ENCODE measurements around the gene EP400.
A peak's percentile ranks its signal among the peaks of the same experiment; 100 is the strongest.

The EP400 gene

DNA sequence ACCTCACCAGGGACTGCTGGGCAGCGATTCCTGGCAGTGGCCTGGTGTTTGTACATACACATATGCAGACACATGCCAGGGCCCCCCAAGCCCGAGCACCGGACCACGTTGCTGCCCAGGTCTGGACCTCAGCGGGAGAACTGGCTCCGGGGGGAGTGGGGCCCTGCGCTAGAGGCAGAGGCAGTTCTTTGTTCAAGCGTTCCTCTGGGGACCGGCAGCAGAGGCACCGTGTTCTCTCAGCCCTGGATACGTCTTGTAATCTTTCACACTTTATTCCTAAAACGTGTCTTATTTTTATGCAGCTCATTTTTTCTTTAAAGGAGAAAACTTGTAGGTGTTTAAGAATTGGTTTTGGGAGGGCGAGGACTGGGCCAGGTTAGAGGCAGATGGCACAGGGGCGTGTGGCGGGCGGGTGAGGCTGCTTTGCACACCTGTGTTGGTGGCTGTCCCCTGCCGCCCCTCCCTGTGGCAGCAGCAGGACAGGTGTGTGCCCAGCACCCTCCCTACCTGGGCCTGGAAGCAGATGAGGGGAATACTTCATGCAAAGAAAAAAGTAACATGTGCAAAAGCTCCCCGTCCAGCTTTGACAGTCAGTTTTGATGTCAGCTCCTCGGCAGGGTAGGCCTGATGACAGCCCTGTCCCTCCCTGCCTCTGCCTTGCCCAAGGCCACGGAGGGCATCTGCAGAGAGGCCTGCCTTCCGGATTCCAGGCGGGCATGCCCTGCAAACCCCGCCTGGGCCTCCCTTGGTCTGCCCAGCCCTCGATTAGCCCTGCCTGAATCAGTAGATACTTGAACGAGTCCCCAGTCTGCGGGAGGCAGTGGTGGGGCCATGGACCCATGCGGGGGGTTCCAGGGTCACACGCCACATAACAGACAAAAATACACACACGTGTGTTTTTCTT is 27.6 kb upstream of the EP400 start:
- no peak overlapping the region for H3K4me3 ChIP-seq (replicated peaks in 1 of 2; ENCODE audit: low read depth in 2 of 2, low read length in 2 of 2)
- no peak for DNase-seq (ENCODE audit: low read depth in 2 of 2)
- TF ChIP-seq, protein P1, sequence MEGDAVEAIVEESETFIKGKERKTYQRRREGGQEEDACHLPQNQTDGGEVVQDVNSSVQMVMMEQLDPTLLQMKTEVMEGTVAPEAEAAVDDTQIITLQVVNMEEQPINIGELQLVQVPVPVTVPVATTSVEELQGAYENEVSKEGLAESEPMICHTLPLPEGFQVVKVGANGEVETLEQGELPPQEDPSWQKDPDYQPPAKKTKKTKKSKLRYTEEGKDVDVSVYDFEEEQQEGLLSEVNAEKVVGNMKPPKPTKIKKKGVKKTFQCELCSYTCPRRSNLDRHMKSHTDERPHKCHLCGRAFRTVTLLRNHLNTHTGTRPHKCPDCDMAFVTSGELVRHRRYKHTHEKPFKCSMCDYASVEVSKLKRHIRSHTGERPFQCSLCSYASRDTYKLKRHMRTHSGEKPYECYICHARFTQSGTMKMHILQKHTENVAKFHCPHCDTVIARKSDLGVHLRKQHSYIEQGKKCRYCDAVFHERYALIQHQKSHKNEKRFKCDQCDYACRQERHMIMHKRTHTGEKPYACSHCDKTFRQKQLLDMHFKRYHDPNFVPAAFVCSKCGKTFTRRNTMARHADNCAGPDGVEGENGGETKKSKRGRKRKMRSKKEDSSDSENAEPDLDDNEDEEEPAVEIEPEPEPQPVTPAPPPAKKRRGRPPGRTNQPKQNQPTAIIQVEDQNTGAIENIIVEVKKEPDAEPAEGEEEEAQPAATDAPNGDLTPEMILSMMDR (IDR thresholded peaks at IDR 0.05; ENCODE audit: low read depth, low read length): no peak

DNA sequence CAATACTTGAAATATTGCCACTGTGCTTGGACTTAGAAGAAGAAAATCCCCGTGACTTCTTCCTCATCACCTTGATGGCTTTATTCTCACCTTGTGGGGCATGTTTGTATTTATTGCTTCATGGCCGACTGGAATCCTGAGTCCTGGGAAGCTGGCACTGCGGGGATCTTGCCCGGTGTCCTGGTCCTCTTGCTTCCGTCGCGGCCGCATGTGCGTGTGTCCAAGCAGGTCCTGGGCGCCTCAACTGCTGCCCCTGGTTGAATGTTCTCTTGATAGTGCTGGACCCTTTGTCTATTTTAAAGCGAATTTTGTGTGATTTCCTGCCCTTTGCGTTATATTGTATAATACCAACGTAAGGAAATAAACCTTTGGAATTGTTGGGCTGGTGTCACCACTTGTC is 27.0 kb upstream of the EP400 start:
- H3K4me3 ChIP-seq (replicated peaks in 1 of 2; ENCODE audit: low read depth in 2 of 2, low read length in 2 of 2): no peak overlapping the region
- TF ChIP-seq, protein P1 (IDR thresholded peaks at IDR 0.05; ENCODE audit: low read depth, low read length): no peak
- no peak for DNase-seq (ENCODE audit: low read depth in 2 of 2)

DNA sequence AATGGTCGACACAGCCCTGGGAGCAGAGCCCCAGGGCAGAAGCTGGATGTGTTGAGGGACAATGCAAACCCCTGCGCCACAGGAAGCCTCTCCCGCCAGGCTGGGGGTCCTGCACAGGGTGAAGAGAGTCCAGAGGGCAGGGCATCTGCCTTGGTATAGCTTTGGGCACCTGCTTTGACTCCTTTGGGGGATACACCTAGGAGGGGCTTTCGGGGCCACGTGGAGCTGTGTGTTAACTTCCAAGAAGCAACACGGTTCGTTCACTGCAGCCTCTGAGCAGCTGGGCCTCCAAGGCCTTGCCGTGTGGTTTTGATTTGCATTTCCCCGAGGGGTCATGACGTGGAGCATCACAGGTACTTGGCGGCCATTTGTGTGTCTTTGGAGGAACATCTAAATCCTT is 26.5 kb upstream of the EP400 start:
- H3K4me3 ChIP-seq (replicated peaks in 1 of 2; ENCODE audit: low read depth in 2 of 2, low read length in 2 of 2): no peak overlapping the region
- TF ChIP-seq, protein P1 (IDR thresholded peaks at IDR 0.05; ENCODE audit: low read depth, low read length): no peak
- DNase-seq (ENCODE audit: low read depth in 2 of 2): no peak

DNA sequence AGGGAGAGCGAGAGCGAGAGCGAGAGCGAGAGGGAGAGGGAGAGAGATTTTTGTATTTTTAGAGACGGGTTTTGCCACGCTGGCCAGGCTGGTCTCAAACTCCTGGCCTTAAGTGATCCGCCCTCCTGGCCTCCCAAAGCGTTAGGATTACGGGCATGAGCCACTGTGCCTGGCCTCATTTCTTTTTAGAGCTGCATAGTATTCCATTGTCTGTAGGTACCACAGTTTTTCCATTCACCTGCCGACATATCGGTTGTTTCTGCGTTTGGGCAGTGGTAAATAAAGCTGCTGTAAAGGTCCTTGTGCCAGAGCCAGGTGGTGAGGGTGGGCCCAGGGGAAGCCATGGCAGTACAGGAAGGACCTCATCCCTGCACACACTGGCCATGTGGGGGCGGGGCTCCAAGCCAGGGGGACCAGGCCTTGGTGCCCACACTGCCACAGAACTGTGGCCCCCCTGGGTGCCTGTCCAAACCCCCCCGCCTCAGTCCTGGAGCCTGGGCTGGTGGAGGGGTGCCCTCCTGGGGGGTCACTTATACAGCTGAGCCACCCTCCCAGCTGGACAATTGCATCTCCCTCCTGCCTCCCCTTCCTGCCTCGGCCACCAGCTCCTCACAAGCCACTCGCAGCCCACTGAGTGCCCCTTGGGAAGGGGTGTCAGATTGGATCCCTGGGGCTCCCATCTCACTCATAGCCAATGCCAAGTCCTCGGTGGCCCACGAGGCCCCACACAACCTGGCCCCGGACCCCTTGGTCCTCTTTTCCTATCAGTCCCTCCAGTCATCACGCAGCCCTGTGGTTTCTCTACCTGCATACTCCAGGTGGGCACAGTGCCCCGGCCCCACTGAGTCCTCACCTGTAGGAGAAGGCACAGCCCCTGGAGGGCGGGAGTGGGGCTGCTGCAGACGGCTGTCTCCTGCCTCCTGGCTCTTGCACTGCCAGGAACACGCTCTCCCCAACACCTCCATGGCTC is 22.3 kb upstream of the EP400 start:
- no peak overlapping the region for H3K4me3 ChIP-seq (replicated peaks in 1 of 2; ENCODE audit: low read depth in 2 of 2, low read length in 2 of 2)
- TF ChIP-seq, protein P1 (IDR thresholded peaks at IDR 0.05; ENCODE audit: low read depth, low read length): no peak
- no peak for DNase-seq (ENCODE audit: low read depth in 2 of 2)

DNA sequence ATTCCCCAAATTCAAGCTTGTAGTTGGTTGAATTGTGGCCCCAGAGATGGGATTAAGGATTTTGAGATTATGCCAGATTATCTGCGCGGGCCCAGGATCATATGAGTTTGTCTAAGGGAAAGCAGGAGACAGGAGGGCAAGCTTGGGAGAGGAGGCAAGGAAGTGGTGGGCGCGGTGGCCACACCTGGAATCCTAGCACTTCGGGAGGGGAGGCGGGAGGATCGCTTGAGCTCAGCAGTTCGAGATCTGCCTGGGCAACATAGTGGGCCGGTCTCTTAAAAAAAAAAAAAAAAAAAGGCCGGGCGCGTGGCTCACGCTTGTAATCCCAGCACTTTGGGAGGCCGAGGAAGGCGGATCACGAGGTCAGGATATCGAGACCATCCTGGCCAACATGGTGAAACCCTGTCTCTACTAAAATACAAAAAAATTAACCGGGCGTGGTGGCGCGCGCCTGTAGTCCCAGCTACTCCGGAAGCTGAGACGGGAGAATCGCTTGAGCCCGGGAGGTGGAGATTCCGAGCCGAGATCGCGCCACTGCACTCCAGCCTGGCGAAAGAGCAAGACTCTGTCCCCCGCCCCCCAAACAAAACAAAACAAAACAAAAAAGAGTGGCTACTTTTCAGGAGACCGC is 21.5 kb upstream of the EP400 start:
- DNase-seq (ENCODE audit: low read depth in 2 of 2): peak; percentile 26 to 34
- H3K4me3 ChIP-seq (replicated peaks in 1 of 2; ENCODE audit: low read depth in 2 of 2, low read length in 2 of 2): peak overlapping the region; percentile 49 to 69
- TF ChIP-seq, protein P1 (IDR thresholded peaks at IDR 0.05; ENCODE audit: low read depth, low read length): no peak
